ENCODE measurements around the gene C1orf53. TPM values are rescaled to one million over a fixed set of nuclear protein-coding genes. Genes with fewer than 3 reads are reported as not detected.

The C1orf53 gene
- total RNA-seq: 2.8 and 3.9 TPM in 2 replicates

DNA sequence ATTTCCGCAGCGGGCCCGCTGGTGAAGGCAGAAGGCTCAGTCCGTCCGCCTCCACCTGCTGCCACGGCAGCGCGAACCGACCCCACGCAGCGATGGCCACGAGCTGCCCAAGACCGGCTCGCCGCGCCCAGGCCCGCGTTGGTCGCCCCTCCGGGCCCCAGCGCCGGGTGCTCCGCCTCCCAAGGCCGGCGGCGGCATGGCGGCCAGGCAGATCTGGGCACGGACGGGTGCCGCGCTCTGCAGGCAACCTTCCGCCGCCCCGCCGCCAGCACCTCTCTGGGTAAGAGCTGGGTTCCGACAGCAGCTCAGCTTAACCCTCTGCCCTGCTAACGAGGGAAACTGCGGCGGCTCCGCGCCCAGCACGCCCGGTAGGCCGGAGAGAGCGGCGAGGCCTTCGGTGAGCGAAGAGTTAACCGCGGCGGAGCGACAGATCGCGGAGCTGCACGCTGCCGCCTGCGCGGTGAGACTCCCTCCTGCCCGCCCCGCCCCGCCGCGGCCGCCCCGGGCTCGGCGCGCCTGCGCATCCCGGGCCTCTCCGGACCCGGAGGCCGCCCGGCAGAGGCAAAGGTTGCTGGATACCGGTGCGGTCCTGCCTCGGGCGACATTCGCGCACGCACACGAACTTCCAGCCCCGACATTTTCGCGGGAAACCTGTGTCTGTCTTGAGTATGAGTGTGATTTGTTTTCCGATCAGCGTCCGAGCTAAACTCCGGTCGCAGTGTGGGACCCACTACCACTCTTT is at the start of gene C1orf53:
Gene C1orf53, plus strand, starts transcription at position 177 of the 742 bp plus-strand sequence. Its CDS starts 20 bp downstream, at position 197.

Other genes starting within 250 kb of the C1orf53 start
- gene DENND1B, start 127.2 kb upstream of the C1orf53 start, total RNA-seq: 20.3 and 30.5 TPM in 2 replicates
- 0.26 and 0.97 TPM in 2 replicates for gene LHX9, start 14.7 kb downstream of the C1orf53 start, total RNA-seq

Measured in articular chondrocyte of knee joint (primary cell).